Measurements from ENCODE around the gene CTNNA3. TPM values are rescaled to one million over a fixed set of nuclear protein-coding genes. Genes with fewer than 3 reads are reported as not detected.

The CTNNA3 gene
- total and polyA plus RNA-seq, 3 donors from 2014 or later, result 17.8 to 19.4 (median 18.3) TPM

GRCh38 chr10:67386260-67386659 lies 309.7 kb downstream of the CTNNA3 start:
- no peak for DNase-seq
- no peaks in the 10 kb centered on the region for H3K4me1 ChIP-seq
- H3K9me3 ChIP-seq, result no peaks in the 10 kb centered on the region
- no peak overlapping the region for H3K4me3 ChIP-seq
- WGBS, 2 donors, result 79 to 92% methylated on average over 3 of the region's 3 CpGs
- TF ChIP-seq POLR2A (IDR thresholded peaks at IDR 0.05) (no peak), CTCF (IDR thresholded peaks at IDR 0.05) (no peak)
- no peaks in the 10 kb centered on the region for H3K27me3 ChIP-seq
- no peak overlapping the region for H3K27ac ChIP-seq
- intact Hi-C loops (cut with DNase I; ENCODE audit: low total_unique reads), result no loop called here
- H3K36me3 ChIP-seq (ENCODE audit: low read depth, missing control alignments), result no peaks in the 10 kb centered on the region

GRCh38 chr10:67385566-67385965 lies 310.4 kb downstream of the CTNNA3 start:
- H3K9me3 ChIP-seq, result no peaks in the 10 kb centered on the region
- no peak for TF ChIP-seq POLR2A (IDR thresholded peaks at IDR 0.05)
- no peak for TF ChIP-seq CTCF (IDR thresholded peaks at IDR 0.05)
- intact Hi-C loops (cut with DNase I; ENCODE audit: low total_unique reads), result no loop called here

GRCh38 chr10:67385089-67385488 lies 310.9 kb downstream of the CTNNA3 start:
- intact Hi-C loops (cut with DNase I; ENCODE audit: low total_unique reads), result no loop called here
- Histone ChIP-seq H3K4me1 (no peaks in the 10 kb centered on the region), H3K27me3 (no peaks in the 10 kb centered on the region), H3K9me3 (no peaks in the 10 kb centered on the region), H3K4me3 (no peak overlapping the region), H3K27ac (no peak overlapping the region), H3K36me3 (ENCODE audit: low read depth, missing control alignments) (no peaks in the 10 kb centered on the region)
- no peak for DNase-seq
- TF ChIP-seq CTCF (IDR thresholded peaks at IDR 0.05) (no peak), POLR2A (IDR thresholded peaks at IDR 0.05) (no peak)

More at GRCh38 chr10:67385566-67385965, 310.4 kb downstream of the CTNNA3 start:
- no peaks in the 10 kb centered on the region for H3K27me3 ChIP-seq
- H3K4me1 ChIP-seq, result no peaks in the 10 kb centered on the region
- DNase-seq, result no peak
- H3K36me3 ChIP-seq (ENCODE audit: low read depth, missing control alignments), result no peaks in the 10 kb centered on the region
- H3K27ac ChIP-seq, result no peak overlapping the region
- no peak overlapping the region for H3K4me3 ChIP-seq
- 93 to 94% methylated on average over 2 of the region's 2 CpGs for WGBS, 2 donors

GRCh38 chr10:67331121-67331910 lies 364.7 kb downstream of the CTNNA3 start:
- Histone ChIP-seq H3K4me3 (no peak overlapping the region), H3K27me3 (no peaks in the 10 kb centered on the region), H3K36me3 (ENCODE audit: low read depth, missing control alignments) (no peaks in the 10 kb centered on the region), H3K4me1 (no peaks in the 10 kb centered on the region), H3K27ac (no peak overlapping the region), H3K9me3 (no peaks in the 10 kb centered on the region)
- intact Hi-C loops (cut with DNase I; ENCODE audit: low total_unique reads), result no loop called here
- 62 to 70% methylated on average over 1 of the region's 1 CpG for WGBS, 2 donors
- DNase-seq, result no peak
- TF ChIP-seq CTCF (IDR thresholded peaks at IDR 0.05), result no peak
- no peak for TF ChIP-seq POLR2A (IDR thresholded peaks at IDR 0.05)

All from testis (tissue), 3 donors.